ENCODE data around the gene TMEM151B.
A peak's percentile ranks its signal among the peaks of the same experiment; 100 is the strongest.

The TMEM151B gene

GRCh38 chr6:44224029-44224964 lies 46.0 kb upstream of the TMEM151B start:
- Histone ChIP-seq H3K27me3 (ENCODE audit: insufficient read depth, insufficient read length) (peaks cover 7% of the 10 kb centered on the region), H3K4me3 (ENCODE audit: insufficient read length, low read depth) (peak overlapping the region; percentile 58), H3K36me3 (ENCODE audit: insufficient read depth, insufficient read length, low read length) (peaks cover 9% of the 10 kb centered on the region), H3K9me3 (ENCODE audit: insufficient read depth, low read length) (no peaks in the 10 kb centered on the region), H3K9ac (ENCODE audit: insufficient read length, low read depth) (peak overlapping the region; percentile 76), H3K4me1 (ENCODE audit: insufficient read depth, insufficient read length) (peaks cover 22% of the 10 kb centered on the region)
- TF ChIP-seq ZNF274 (IDR thresholded peaks at IDR 0.05; ENCODE audit: low read depth, low read length) (no peak), YY1 (IDR thresholded peaks at IDR 0.05; ENCODE audit: insufficient read depth, insufficient read length) (no peak)
- no peak for DNase-seq (ENCODE audit: low read depth, low spot score)

GRCh38 chr6:44224965-44225305 lies 45.3 kb upstream of the TMEM151B start:
- Histone ChIP-seq H3K9ac (ENCODE audit: insufficient read length, low read depth) (peak overlapping the region; percentile 76), H3K36me3 (ENCODE audit: insufficient read depth, insufficient read length, low read length) (peaks cover 15% of the 10 kb centered on the region), H3K4me1 (ENCODE audit: insufficient read depth, insufficient read length) (peaks cover 22% of the 10 kb centered on the region), H3K9me3 (ENCODE audit: insufficient read depth, low read length) (no peaks in the 10 kb centered on the region), H3K27me3 (ENCODE audit: insufficient read depth, insufficient read length) (peaks cover 7% of the 10 kb centered on the region), H3K4me3 (ENCODE audit: insufficient read length, low read depth) (peak overlapping the region; percentile 58)
- no peak for DNase-seq (ENCODE audit: low read depth, low spot score)
- TF ChIP-seq YY1 (IDR thresholded peaks at IDR 0.05; ENCODE audit: insufficient read depth, insufficient read length) (no peak), ZNF274 (IDR thresholded peaks at IDR 0.05; ENCODE audit: low read depth, low read length) (no peak)

GRCh38 chr6:44225579-44226325 lies 44.5 kb upstream of the TMEM151B start:
- Histone ChIP-seq H3K4me3 (ENCODE audit: insufficient read length, low read depth) (no peak overlapping the region), H3K4me1 (ENCODE audit: insufficient read depth, insufficient read length) (peaks cover 22% of the 10 kb centered on the region), H3K9me3 (ENCODE audit: insufficient read depth, low read length) (no peaks in the 10 kb centered on the region), H3K27me3 (ENCODE audit: insufficient read depth, insufficient read length) (peaks cover 7% of the 10 kb centered on the region), H3K36me3 (ENCODE audit: insufficient read depth, insufficient read length, low read length) (peaks cover 22% of the 10 kb centered on the region), H3K9ac (ENCODE audit: insufficient read length, low read depth) (peak overlapping the region; percentile 50)
- DNase-seq (ENCODE audit: low read depth, low spot score) = no peak
- no peak for TF ChIP-seq YY1 (IDR thresholded peaks at IDR 0.05; ENCODE audit: insufficient read depth, insufficient read length)
- TF ChIP-seq ZNF274 (IDR thresholded peaks at IDR 0.05; ENCODE audit: low read depth, low read length) = no peak
- no peak for TF ChIP-seq SUZ12 (IDR thresholded peaks at IDR 0.05; ENCODE audit: extremely low read depth, insufficient read depth, insufficient read length)

GRCh38 chr6:44226368-44227147 lies 43.7 kb upstream of the TMEM151B start:
- Histone ChIP-seq H3K9me3 (ENCODE audit: insufficient read depth, low read length) (no peaks in the 10 kb centered on the region), H3K36me3 (ENCODE audit: insufficient read depth, insufficient read length, low read length) (peaks cover 29% of the 10 kb centered on the region), H3K9ac (ENCODE audit: insufficient read length, low read depth) (peak overlapping the region; percentile 50), H3K4me1 (ENCODE audit: insufficient read depth, insufficient read length) (peaks cover 22% of the 10 kb centered on the region), H3K4me3 (ENCODE audit: insufficient read length, low read depth) (no peak overlapping the region), H3K27me3 (ENCODE audit: insufficient read depth, insufficient read length) (peaks cover 7% of the 10 kb centered on the region)
- TF ChIP-seq SUZ12 (IDR thresholded peaks at IDR 0.05; ENCODE audit: extremely low read depth, insufficient read depth, insufficient read length) (no peak), ZNF274 (IDR thresholded peaks at IDR 0.05; ENCODE audit: low read depth, low read length) (no peak), YY1 (IDR thresholded peaks at IDR 0.05; ENCODE audit: insufficient read depth, insufficient read length) (no peak)
- DNase-seq (ENCODE audit: low read depth, low spot score) = no peak

DNA sequence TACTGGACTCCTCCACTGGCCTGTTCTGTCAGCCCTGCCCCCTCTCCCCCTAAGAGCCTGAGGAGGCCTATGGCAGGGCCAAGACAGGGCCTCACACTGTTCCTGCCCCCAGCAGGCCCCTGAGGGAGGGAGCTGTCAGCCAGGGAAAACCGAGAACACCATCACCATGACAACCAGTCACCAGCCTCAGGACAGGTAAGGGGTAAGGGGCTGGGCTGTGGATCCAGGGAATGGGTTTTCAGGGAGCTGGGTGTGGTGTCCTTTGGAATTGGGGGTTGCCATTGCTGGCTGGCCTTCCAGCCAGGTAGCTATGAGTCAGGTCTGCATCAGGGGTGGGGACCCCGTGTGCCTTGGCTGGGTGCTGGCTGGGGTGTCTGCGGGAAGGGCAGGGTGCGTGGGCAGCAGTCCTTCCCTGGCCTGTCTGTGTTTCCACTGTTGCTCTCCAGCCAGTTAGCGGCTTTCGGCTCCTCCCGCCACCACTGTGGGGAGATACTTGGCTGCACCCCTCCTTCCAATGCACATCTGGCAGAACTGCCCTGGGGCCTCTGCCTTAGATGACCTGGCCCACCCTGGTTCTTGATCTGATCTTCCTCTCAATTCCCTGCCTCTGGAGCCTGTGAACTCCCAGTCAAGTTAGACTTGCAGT lies 43.0 kb upstream of the TMEM151B start:
- Histone ChIP-seq H3K4me1 (ENCODE audit: insufficient read depth, insufficient read length) (peaks cover 22% of the 10 kb centered on the region), H3K9me3 (ENCODE audit: insufficient read depth, low read length) (no peaks in the 10 kb centered on the region), H3K36me3 (ENCODE audit: insufficient read depth, insufficient read length, low read length) (peaks cover 36% of the 10 kb centered on the region), H3K27me3 (ENCODE audit: insufficient read depth, insufficient read length) (peaks cover 7% of the 10 kb centered on the region), H3K4me3 (ENCODE audit: insufficient read length, low read depth) (no peak overlapping the region), H3K9ac (ENCODE audit: insufficient read length, low read depth) (no peak overlapping the region)
- no peak for DNase-seq (ENCODE audit: low read depth, low spot score)
- no peak for TF ChIP-seq SUZ12 (IDR thresholded peaks at IDR 0.05; ENCODE audit: extremely low read depth, insufficient read depth, insufficient read length)
- TF ChIP-seq ZNF274 (IDR thresholded peaks at IDR 0.05; ENCODE audit: low read depth, low read length) = no peak
- no peak for TF ChIP-seq YY1 (IDR thresholded peaks at IDR 0.05; ENCODE audit: insufficient read depth, insufficient read length)

DNA sequence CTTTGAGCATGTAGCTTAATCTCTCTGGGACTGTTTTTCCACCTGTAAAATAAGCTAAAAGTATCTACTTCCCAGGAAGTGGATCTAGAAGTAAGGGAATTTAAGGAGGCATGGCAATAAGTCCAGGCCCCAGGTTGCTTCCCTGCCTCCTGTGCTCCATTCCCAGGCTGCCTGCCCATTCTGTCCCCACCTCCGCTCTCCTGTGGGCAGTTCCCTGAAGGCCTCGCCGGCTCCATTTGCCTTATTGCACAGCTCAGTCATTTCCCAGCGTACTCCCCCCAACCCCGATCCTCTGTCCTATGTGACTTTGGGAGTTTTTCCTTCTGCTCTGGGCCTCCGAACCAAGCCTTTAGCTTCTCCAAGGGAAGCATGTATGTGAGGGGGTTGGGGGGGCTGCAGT lies 42.2 kb upstream of the TMEM151B start:
- H3K4me1 ChIP-seq (ENCODE audit: insufficient read depth, insufficient read length) = peaks cover 20% of the 10 kb centered on the region
- TF ChIP-seq SUZ12 (IDR thresholded peaks at IDR 0.05; ENCODE audit: extremely low read depth, insufficient read depth, insufficient read length) = no peak
- TF ChIP-seq ZNF274 (IDR thresholded peaks at IDR 0.05; ENCODE audit: low read depth, low read length) = no peak
- no peak for TF ChIP-seq YY1 (IDR thresholded peaks at IDR 0.05; ENCODE audit: insufficient read depth, insufficient read length)
- peaks cover 1% of the 10 kb centered on the region for H3K27me3 ChIP-seq (ENCODE audit: insufficient read depth, insufficient read length)
- no peak overlapping the region for H3K9ac ChIP-seq (ENCODE audit: insufficient read length, low read depth)
- no peaks in the 10 kb centered on the region for H3K9me3 ChIP-seq (ENCODE audit: insufficient read depth, low read length)
- H3K36me3 ChIP-seq (ENCODE audit: insufficient read depth, insufficient read length, low read length) = peaks cover 43% of the 10 kb centered on the region
- no peak overlapping the region for H3K4me3 ChIP-seq (ENCODE audit: insufficient read length, low read depth)
- no peak for DNase-seq (ENCODE audit: low read depth, low spot score)
